HUDEP-2 (cell line): ENCODE data around the gene TBC1D25.

Experiments used
- DNase-seq, 76 experiments: peaks; one replicate each; lab custom pipeline; 2025; ENCODE audit not compliant: unreplicated experiment in 76 of 76; lab: John Stamatoyannopoulos, UW

TBC1D25 gene

GRCh38 chrX:48597353-48598264 is 58.1 kb downstream of the TBC1D25 start, which contains the start of gene WDR13:
Gene WDR13, plus strand, starts transcription at chrX:48597492. Its CDS starts 505 bp downstream, at chrX:48597997.
- peak; percentile 28 to 91 (median 80) for DNase-seq

DNA sequence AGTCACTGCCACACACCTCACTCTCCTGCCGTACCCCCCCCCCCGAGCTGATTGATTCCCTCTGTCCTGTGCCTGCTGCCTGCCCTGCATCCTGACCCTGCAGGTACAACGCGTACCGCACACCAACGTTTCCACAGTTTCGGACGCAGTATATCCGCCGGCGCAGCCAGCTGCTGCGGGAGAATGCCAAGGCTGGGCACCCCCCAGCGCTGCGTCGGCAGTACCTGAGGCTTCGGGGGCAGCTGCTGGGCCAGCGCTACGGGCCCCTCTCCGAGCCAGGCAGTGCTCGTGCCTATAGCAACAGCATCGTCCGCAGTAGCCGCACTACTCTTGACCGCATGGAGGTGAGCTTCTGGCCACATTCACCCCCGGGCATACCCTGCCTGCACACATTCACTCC is 59.1 kb downstream of the TBC1D25 start:
- no peak for DNase-seq

DNA sequence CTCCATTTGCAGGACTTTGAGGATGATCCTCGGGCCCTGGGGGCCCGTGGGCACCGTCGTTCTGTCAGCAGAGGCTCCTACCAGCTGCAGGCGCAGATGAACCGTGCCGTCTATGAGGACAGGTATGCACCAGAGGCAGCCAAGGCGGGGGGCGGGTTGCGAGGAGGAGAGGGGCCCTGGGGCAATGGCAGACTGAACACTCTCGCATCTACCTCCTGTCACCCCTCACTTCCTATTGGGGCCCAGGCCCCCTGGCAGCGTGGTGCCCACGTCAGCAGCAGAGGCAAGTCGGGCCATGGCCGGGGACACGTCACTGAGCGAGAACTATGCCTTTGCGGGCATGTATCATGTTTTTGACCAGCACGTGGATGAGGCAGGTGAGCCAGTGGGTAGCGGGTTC is 59.8 kb downstream of the TBC1D25 start:
- no peak for DNase-seq

DNA sequence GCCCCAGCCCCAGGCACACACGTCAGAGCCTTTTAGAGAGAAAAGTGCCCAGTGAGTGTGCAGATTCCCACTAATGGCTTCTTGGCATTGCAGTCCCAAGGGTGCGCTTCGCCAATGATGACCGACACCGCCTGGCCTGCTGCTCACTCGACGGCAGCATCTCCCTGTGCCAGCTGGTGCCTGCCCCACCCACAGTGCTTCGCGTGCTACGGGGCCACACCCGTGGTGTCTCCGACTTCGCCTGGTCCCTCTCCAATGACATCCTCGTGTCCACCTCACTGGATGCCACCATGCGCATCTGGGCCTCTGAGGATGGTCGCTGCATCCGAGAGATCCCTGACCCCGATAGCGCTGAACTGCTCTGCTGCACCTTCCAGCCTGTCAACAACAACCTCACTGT is 60.7 kb downstream of the TBC1D25 start:
- peak in 1 of 76 experiments; percentile 31 for DNase-seq

DNA sequence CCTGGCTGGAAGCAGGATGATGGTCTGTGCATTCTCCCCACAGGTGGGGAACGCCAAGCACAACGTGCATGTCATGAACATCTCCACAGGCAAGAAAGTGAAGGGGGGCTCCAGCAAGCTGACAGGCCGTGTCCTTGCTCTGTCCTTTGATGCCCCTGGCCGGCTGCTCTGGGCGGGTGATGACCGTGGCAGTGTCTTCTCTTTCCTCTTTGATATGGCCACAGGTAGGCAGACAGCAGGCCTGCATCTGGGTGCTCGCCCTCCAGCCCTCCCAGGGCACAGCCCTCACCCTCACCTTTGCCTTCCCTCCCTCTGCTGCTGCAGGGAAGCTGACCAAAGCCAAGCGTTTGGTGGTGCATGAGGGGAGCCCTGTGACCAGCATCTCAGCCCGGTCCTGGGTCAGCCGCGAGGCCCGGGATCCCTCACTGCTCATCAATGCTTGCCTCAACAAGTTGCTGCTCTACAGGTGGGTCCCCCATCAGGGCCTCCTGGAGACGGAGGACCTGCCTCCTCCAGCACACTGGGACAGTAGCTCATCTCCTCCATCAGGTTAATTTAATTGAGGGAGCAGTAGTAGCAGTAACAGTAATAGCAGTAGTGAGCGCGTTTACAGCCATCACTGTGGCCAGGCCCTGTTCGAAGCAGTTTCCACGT is 62.4 kb downstream of the TBC1D25 start:
- no peak for DNase-seq

DNA sequence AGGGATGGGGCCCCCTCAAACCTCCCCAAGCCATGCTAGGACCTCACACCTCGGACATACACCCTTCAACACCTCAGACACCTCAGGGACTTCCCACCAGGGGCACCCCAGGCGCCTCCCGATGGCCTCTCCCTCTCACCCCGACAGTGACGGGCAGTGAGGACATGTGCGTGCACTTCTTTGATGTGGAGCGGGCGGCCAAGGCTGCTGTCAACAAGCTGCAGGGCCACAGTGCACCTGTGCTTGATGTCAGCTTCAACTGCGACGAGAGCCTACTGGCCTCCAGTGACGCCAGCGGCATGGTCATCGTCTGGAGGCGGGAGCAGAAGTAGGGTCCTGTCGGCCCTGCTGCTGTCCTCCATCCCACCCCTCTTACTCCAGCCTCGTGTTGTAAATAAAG is 65.2 kb downstream of the TBC1D25 start:
- no peak for DNase-seq

- DNase-seq, result no peak
Measured at GRCh38 chrX:48606091-48606490, 66.6 kb downstream of the TBC1D25 start.

GRCh38 chrX:48611703-48612102 is 72.2 kb downstream of the TBC1D25 start:
- DNase-seq, result no peak
